Karpas-422 (cell line): ENCODE results near the gene LRRFIP1. TPM values are rescaled to one million over a fixed set of nuclear protein-coding genes. Genes with fewer than 3 reads are reported as not detected.
A peak's percentile ranks its signal among the peaks of the same experiment; 100 is the strongest.
"Not testable (repeated sequence)": the region's sequence is repeated elsewhere in the genome, so short reads cannot be mapped to it uniquely, and the experiment has no call there.

Source experiments
- DNase-seq: peaks from one replicate; pipeline ENCODE4 v3.0.0-alpha.2; 2015
- H2AFZ ChIP-seq: fragments of 200-600 bp; sonication (generic); 2 replicates; pipeline ENCODE4 v1.6.1; 2014; ENCODE audit warnings: antibody characterized with exemption, low read length, mixed read lengths
- H3K27ac ChIP-seq: fragments of 200-600 bp; sonication (generic); 2 replicates; pipeline ENCODE4 v1.5.1; 2014; ENCODE audit warnings: mild to moderate bottlenecking, low read length, moderate library complexity
- H3K27me3 ChIP-seq: fragments of 200-600 bp; sonication (generic); 2 replicates; pipeline ENCODE4 v1.6.1; 2014; ENCODE audit warnings: low read length, mixed read lengths
- H3K36me3 ChIP-seq: fragments of 200-600 bp; sonication (generic); 2 replicates; pipeline ENCODE4 v1.6.1; 2014; ENCODE audit warnings: low read length, mixed read lengths; ENCODE audit not compliant: insufficient read depth
- H3K4me1 ChIP-seq: fragments of 200-600 bp; sonication (generic); 2 replicates; pipeline ENCODE4 v1.6.1; 2014; ENCODE audit warnings: mild to moderate bottlenecking, low read length, mixed read lengths
- H3K4me2 ChIP-seq: fragments of 200-600 bp; sonication (generic); 2 replicates; pipeline ENCODE4 v1.6.1; 2014; ENCODE audit warnings: low read length, low read depth, mild to moderate bottlenecking; ENCODE audit not compliant: poor library complexity, severe bottlenecking
- H3K4me3 ChIP-seq: fragments of 200-600 bp; sonication (generic); 2 replicates; pipeline ENCODE4 v1.5.1; 2014; ENCODE audit warnings: mild to moderate bottlenecking, antibody characterized with exemption, low read length, mixed read lengths
- H3K79me2 ChIP-seq: fragments of 200-600 bp; sonication (generic); 2 replicates; pipeline ENCODE4 v1.6.1; 2014; ENCODE audit warnings: mild to moderate bottlenecking, low read length, mixed read lengths
- H3K9ac ChIP-seq: fragments of 200-600 bp; sonication (generic); 2 replicates; pipeline ENCODE4 v1.6.0; 2014; ENCODE audit warnings: low read length
- H3K9me2 ChIP-seq: fragments of 200-600 bp; sonication (generic), shearing (Covaris generic); replicated peaks from 2 replicates; pipeline ENCODE4 v1.6.0; 2014; ENCODE audit warnings: mild to moderate bottlenecking, low read length, moderate library complexity; ENCODE audit not compliant: insufficient read depth
- H3K9me3 ChIP-seq: fragments of 300-700, 200-600 bp; sonication (generic); 2 replicates; pipeline ENCODE4 v1.6.1; 2014; ENCODE audit warnings: low read length, mixed read lengths
- H4K20me1 ChIP-seq: fragments of 200-600 bp; sonication (generic); 2 replicates; pipeline ENCODE4 v1.6.1; 2014; ENCODE audit warnings: mild to moderate bottlenecking, antibody characterized with exemption, low read length, low read depth; ENCODE audit not compliant: insufficient read depth
- total RNA-seq: library from RNA; depleted of rRNA; stranded (reverse); fragments of >200 nt; shearing (Covaris generic); gene quantifications from 2 replicates; pipeline ENCODE4 v1.2.3, GENCODE V29; 2014; ENCODE audit warnings: low replicate concordance

The LRRFIP1 gene
- total RNA-seq, 1 experiment from 2014 or later: 29.9 TPM

DNA sequence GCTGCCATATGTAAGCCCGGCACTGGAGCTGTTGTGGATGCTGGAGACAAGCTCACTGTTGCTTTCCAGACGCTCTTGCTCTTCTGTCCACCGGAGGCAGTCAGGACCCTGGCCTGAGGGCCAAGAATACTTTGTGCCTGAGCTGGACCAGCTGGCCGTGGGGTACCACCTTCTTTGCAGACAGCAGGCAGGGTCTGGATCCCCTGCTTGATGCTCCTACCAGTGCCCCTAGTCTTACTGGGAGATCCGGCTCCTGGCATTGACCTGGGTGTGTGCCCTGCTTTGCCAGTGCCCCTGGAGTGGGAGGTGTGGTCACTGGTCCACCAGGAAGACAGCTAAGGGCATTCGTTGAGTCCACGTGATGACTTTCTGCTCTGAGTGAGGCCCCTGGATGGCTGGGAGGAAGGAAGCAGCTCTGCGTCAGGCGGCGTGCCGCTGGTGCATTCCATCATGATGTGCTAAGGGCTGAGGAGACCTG is 59.3 kb downstream of the LRRFIP1 start:
- Histone ChIP-seq H3K27me3 (no peaks in the 10 kb centered on the region), H3K9ac (no peak overlapping the region), H2AFZ (no peak overlapping the region), H3K4me3 (no peak overlapping the region), H3K79me2 (no peaks in the 10 kb centered on the region), H3K4me1 (peaks cover 14% of the 10 kb centered on the region), H3K27ac (no peak overlapping the region), H3K9me2 (no peaks in the 10 kb centered on the region), H3K9me3 (no peaks in the 10 kb centered on the region), H3K36me3 (no peaks in the 10 kb centered on the region), H4K20me1 (no peaks in the 10 kb centered on the region), H3K4me2 (no peak overlapping the region)
- no peak for DNase-seq

- no peak overlapping the region for H3K9ac ChIP-seq
- H3K27me3 ChIP-seq: no peaks in the 10 kb centered on the region
- H3K9me3 ChIP-seq: no peaks in the 10 kb centered on the region
- H2AFZ ChIP-seq: no peak overlapping the region
- peaks cover 20% of the 10 kb centered on the region for H3K4me1 ChIP-seq
- no peak overlapping the region for H3K27ac ChIP-seq
- peaks cover 2% of the 10 kb centered on the region; the same call in 1 of the 2 replicates for H4K20me1 ChIP-seq
- H3K4me3 ChIP-seq: no peak overlapping the region
- H3K4me2 ChIP-seq: no peak overlapping the region
- H3K79me2 ChIP-seq: no peaks in the 10 kb centered on the region
- H3K9me2 ChIP-seq: no peaks in the 10 kb centered on the region
- no peak for DNase-seq
- H3K36me3 ChIP-seq: no peaks in the 10 kb centered on the region
Measured at GRCh38 chr2:237688081-237688480, 60.7 kb downstream of the LRRFIP1 start.

DNA sequence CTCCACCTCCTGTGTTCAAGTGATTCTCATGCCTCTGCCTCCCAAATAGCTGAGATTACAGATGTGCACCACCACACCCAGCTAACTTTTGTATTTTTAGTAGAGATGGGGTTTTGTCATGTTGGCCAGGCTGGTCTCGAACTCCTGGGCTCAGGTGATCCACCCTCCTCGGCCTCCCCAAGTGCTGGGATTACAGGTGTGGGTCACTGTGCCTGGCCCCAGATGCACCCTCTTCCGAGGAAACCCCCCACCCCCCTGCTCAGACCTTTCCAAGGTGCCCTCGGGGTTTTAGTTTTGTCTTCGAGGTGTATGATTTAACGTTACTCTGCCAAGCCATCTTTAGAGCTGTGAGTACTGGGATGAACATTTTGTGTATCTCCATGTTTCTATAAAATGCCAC is 61.2 kb downstream of the LRRFIP1 start:
- H3K9me3 ChIP-seq, H3K27ac ChIP-seq, H4K20me1 ChIP-seq, H3K9ac ChIP-seq, H2AFZ ChIP-seq, H3K36me3 ChIP-seq, DNase-seq, H3K27me3 ChIP-seq, H3K79me2 ChIP-seq, H3K9me2 ChIP-seq, H3K4me3 ChIP-seq, H3K4me2 ChIP-seq: not testable (repeated sequence)
- peaks cover 24% of the 10 kb centered on the region for H3K4me1 ChIP-seq

DNA sequence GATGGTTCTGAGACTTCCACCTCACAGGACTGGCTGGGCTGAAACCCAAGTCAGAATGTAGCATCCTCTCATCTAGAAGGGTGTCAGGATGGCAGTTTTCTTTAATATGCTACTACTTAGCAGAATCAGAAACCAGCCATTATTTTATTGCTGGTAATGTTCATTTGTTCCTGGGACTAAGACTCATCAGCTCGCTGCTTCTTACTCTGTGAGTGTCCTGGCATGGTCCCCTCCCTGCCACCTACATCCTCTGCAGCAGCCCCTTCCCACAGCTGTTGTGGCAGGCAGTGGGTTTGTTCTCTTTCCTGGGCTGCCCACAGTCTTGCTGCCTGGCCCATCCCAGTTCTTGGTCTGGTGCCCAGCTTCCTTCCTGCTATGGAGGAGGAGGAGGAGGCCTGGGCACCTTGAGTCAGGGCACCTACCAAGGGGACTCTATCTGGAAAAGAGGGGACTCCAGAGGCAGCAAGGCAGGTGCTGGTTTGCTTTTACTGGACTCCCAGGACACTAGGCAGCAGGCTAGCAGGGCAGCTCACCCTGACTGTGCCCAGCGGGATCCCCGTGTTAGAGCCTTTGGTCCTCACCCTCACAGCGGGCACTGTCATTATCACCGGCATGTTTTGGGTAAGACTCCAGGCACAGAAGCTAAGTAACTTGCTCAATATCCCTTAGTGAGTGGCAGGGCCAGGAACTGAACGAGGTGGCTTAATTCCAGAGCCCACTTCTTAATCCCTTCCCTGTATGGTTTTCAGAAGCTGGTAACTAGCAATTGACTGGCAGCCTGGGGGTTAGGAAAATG is 62.1 kb downstream of the LRRFIP1 start:
- Histone ChIP-seq H2AFZ (no peak overlapping the region), H3K4me2 (no peak overlapping the region), H3K36me3 (no peaks in the 10 kb centered on the region), H3K9me2 (no peaks in the 10 kb centered on the region), H3K9me3 (no peaks in the 10 kb centered on the region), H3K79me2 (0 out of 2 replicates have a peak, but pooled peaks cover 2% of the 10 kb centered on the region), H3K27me3 (no peaks in the 10 kb centered on the region; the same call in 1 of the 2 replicates), H3K4me3 (no peak overlapping the region), H3K27ac (no peak overlapping the region), H3K4me1 (peaks cover 34% of the 10 kb centered on the region), H4K20me1 (peaks cover 17% of the 10 kb centered on the region; the same call in 1 of the 2 replicates), H3K9ac (no peak overlapping the region)
- DNase-seq: no peak

- Histone ChIP-seq H3K27ac (no peak overlapping the region), H3K9me2 (no peaks in the 10 kb centered on the region), H3K27me3 (no peaks in the 10 kb centered on the region; the same call in 1 of the 2 replicates), H2AFZ (peak overlapping the region; percentile 99), H3K4me2 (peak overlapping the region; percentile 78), H3K4me3 (peak overlapping the region; percentile 88), H3K4me1 (peaks cover 45% of the 10 kb centered on the region), H3K79me2 (0 out of 2 replicates have a peak, but pooled peaks cover 6% of the 10 kb centered on the region), H3K9me3 (no peaks in the 10 kb centered on the region), H3K36me3 (no peaks in the 10 kb centered on the region), H4K20me1 (peaks cover 33% of the 10 kb centered on the region), H3K9ac (peak overlapping the region; percentile 77)
- peak; percentile 70 for DNase-seq
Measured at GRCh38 chr2:237691029-237691907, 63.9 kb downstream of the LRRFIP1 start.

DNA sequence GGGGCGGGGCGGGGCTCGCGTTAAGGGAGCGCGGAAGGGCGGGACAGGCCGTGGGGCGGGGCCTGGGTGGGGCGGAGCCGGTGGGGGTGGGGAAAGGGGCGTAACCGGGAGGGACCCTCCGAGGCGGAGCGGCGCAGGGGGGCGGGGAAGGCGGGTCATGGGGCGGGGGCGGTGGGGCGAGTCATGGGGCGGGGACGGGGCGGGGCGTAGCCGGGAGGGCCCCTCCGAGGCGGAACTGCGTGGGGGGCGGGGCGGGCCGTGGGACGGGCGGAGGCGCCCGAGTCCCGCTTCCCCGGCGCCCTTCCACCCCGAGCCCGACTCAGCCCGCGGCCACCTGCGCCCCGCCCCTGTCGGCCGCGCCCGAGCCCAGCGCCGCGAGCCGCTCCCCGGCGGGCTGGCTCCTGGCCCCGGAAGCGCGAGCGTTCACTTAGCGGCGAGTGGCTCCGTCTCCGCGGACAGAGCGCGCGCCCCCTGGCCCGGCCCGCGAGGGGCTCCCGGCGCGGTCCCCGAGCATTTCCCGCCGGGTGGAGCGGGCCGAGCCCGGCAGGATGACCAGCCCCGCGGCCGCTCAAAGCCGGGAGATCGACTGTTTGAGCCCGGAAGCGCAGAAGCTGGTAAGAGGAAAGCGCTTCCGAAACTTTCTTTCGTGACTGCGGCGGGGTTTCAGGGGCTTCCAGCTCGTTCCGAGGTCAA is 64.7 kb downstream of the LRRFIP1 start:
- Histone ChIP-seq H3K27ac (no peak overlapping the region), H3K9ac (peak overlapping the region; percentile 91), H3K4me2 (peak overlapping the region; percentile 93), H4K20me1 (peaks cover 41% of the 10 kb centered on the region), H3K79me2 (0 out of 2 replicates have a peak, but pooled peaks cover 12% of the 10 kb centered on the region), H2AFZ (peak overlapping the region; percentile 98), H3K9me2 (no peaks in the 10 kb centered on the region), H3K4me1 (peaks cover 45% of the 10 kb centered on the region), H3K9me3 (no peaks in the 10 kb centered on the region), H3K36me3 (no peaks in the 10 kb centered on the region), H3K27me3 (no peaks in the 10 kb centered on the region; the same call in 1 of the 2 replicates), H3K4me3 (peak overlapping the region; percentile 90)
- DNase-seq: peak; percentile 96

- Histone ChIP-seq H3K27me3 (no peaks in the 10 kb centered on the region; the same call in 1 of the 2 replicates), H3K79me2 (0 out of 2 replicates have a peak, but pooled peaks cover 12% of the 10 kb centered on the region), H2AFZ (peak overlapping the region; percentile 98), H3K4me3 (peak overlapping the region; percentile 90), H3K4me1 (peaks cover 42% of the 10 kb centered on the region), H3K9me3 (no peaks in the 10 kb centered on the region), H4K20me1 (peaks cover 48% of the 10 kb centered on the region), H3K9ac (peak overlapping the region; percentile 91), H3K9me2 (no peaks in the 10 kb centered on the region), H3K36me3 (no peaks in the 10 kb centered on the region), H3K27ac (no peak overlapping the region), H3K4me2 (peak overlapping the region; percentile 93)
- peak; percentile 65 for DNase-seq
Measured at GRCh38 chr2:237692601-237693290, 65.4 kb downstream of the LRRFIP1 start.
